IMR-90 (cell line): ENCODE measurements around the gene RUSF1. TPM values are rescaled to one million over a fixed set of nuclear protein-coding genes. Genes with fewer than 3 reads are reported as not detected.
A peak's percentile ranks its signal among the peaks of the same experiment; 100 is the strongest.

ENCODE experiments used
- ATAC-seq: fragments of 200-7000 bp; cut with Tn5 transposase; 2 replicates; pipeline ENCODE4 v1.9.1; 2020; ENCODE audit warnings: low read depth, mild to moderate bottlenecking, moderate library complexity
- BruUV-seq: library from RNA; stranded (reverse); fragments of 400-500 nt; replicated peaks from 2 replicates; lab custom pipeline; 2021; lab: Mats Ljungman, UMichigan
- CTCF ChIA-PET: fragments of 300-600 bp; formaldehyde crosslinking; extraction: SDS; loops from one replicate; lab custom pipeline; 2021; ENCODE audit warnings: antibody characterized with exemption; lab: Yijun Ruan, JAX
- POLR2A ChIA-PET: fragments of 300-600 bp; sonication (Branson Sonifier 250); formaldehyde crosslinking; loops from one replicate; lab custom pipeline; 2022; ENCODE audit warnings: antibody characterized with exemption; ENCODE audit not compliant: unreplicated experiment; lab: Charles Lee
- DNase-seq: peaks from one replicate; pipeline ENCODE4 v3.0.0; 2013
- H2AFZ ChIP-seq: replicated peaks from 2 replicates; pipeline ENCODE3; 2013; ENCODE audit warnings: low read length, mild to moderate bottlenecking; ENCODE audit not compliant: poor library complexity
- H2AK5ac ChIP-seq: 2 replicates; pipeline ENCODE4 v1.6.1; 2013; ENCODE audit warnings: low read depth, low read length, inconsistent platforms
- H2AK9ac ChIP-seq: replicated peaks from 2 replicates; pipeline ENCODE3; 2013; ENCODE audit warnings: mild to moderate bottlenecking, low read depth, low read length, moderate library complexity; ENCODE audit not compliant: poor library complexity
- H2BK120ac ChIP-seq: 2 replicates; pipeline ENCODE4 v1.6.1; 2013; ENCODE audit warnings: low read depth, low read length, inconsistent platforms
- H2BK15ac ChIP-seq: 3 replicates; pipeline ENCODE4 v1.6.1; 2013; ENCODE audit warnings: low read depth, low read length, inconsistent platforms
- H2BK20ac ChIP-seq: 2 replicates; pipeline ENCODE4 v1.6.1; 2013; ENCODE audit warnings: low read depth, mild to moderate bottlenecking, inconsistent platforms, low read length, moderate library complexity
- H2BK5ac ChIP-seq: 2 replicates; pipeline ENCODE4 v1.6.1; 2013; ENCODE audit warnings: mild to moderate bottlenecking, low read depth, low read length, inconsistent platforms; ENCODE audit not compliant: poor library complexity, severe bottlenecking
- H3K14ac ChIP-seq: replicated peaks from 2 replicates; pipeline ENCODE4 v1.6.1; 2013; ENCODE audit warnings: low read depth, low read length, inconsistent platforms
- H3K18ac ChIP-seq: 2 replicates; pipeline ENCODE4 v1.6.1; 2013; ENCODE audit warnings: low read depth, low read length, control low read depth
- H3K23ac ChIP-seq: 2 replicates; pipeline ENCODE4 v1.6.1; 2013; ENCODE audit warnings: low read depth, low read length, inconsistent platforms
- H3K27ac ChIP-seq: 2 replicates; pipeline ENCODE4 v1.5.1; 2013; ENCODE audit warnings: mild to moderate bottlenecking, control low read depth, low read length; ENCODE audit not compliant: insufficient read depth
- H3K27me3 ChIP-seq: 2 replicates; pipeline ENCODE4 v1.6.1; 2013; ENCODE audit warnings: low read length; ENCODE audit not compliant: control insufficient read depth, insufficient read depth
- H3K36me3 ChIP-seq: 2 replicates; pipeline ENCODE4 v1.6.1; 2013; ENCODE audit warnings: low read length, mixed read lengths; ENCODE audit not compliant: control insufficient read depth, insufficient read depth
- H3K4ac ChIP-seq: 2 replicates; pipeline ENCODE4 v1.6.1; 2013; ENCODE audit warnings: low read depth, low read length, inconsistent platforms
- H3K4me1 ChIP-seq: 2 replicates; pipeline ENCODE4 v1.6.1; 2013; ENCODE audit warnings: low read length, mixed read lengths; ENCODE audit not compliant: control insufficient read depth, insufficient read depth
- H3K4me2 ChIP-seq: 2 replicates; pipeline ENCODE4 v1.6.1; 2013; ENCODE audit warnings: low read depth, mild to moderate bottlenecking, control low read depth, low read length, moderate library complexity
- H3K4me3 ChIP-seq: 2 replicates; pipeline ENCODE4 v1.5.1; 2013; ENCODE audit warnings: low read depth, mild to moderate bottlenecking, control low read depth, low read length, moderate library complexity; ENCODE audit not compliant: insufficient read depth
- H3K56ac ChIP-seq: 2 replicates; pipeline ENCODE4 v1.6.1; 2013; ENCODE audit warnings: low read length, inconsistent platforms; ENCODE audit not compliant: insufficient read depth; ENCODE audit errors: extremely low read depth
- H3K79me1 ChIP-seq, 2 experiments: 2 replicates each; pipeline ENCODE4 v1.6.1; 2013; ENCODE audit warnings: low read length in 2 of 2, inconsistent platforms in 1 of 2, low read depth in 1 of 2
- H3K9ac ChIP-seq: 2 replicates; pipeline ENCODE4 v1.6.1; 2013; ENCODE audit warnings: low read depth, low read length, control low read depth
- H3K9me1 ChIP-seq: 2 replicates; pipeline ENCODE4 v1.6.1; 2013; ENCODE audit warnings: low read length, inconsistent platforms; ENCODE audit not compliant: insufficient read depth
- H3K9me3 ChIP-seq: 2 replicates; pipeline ENCODE4 v1.6.1; 2013; ENCODE audit warnings: low read length; ENCODE audit not compliant: control insufficient read depth, insufficient read depth
- H4K20me1 ChIP-seq: 2 replicates; pipeline ENCODE4 v1.6.1; 2013; ENCODE audit warnings: low read length, inconsistent platforms; ENCODE audit not compliant: insufficient read depth
- H4K5ac ChIP-seq: 2 replicates; pipeline ENCODE4 v1.6.1; 2013; ENCODE audit warnings: mild to moderate bottlenecking, low read depth, low read length, control low read depth
- H4K8ac ChIP-seq, 2 experiments: 2 replicates each; pipeline ENCODE4 v1.6.1; 2013; ENCODE audit warnings: low read depth in 2 of 2, low read length in 2 of 2, control low read depth in 1 of 2, inconsistent platforms in 1 of 2
- H4K91ac ChIP-seq: 2 replicates; pipeline ENCODE4 v1.6.1; 2013; ENCODE audit warnings: low read depth, low read length, inconsistent platforms; ENCODE audit not compliant: insufficient read depth
- BHLHE40 ChIP-seq: fragments of 150-350 bp; IDR thresholded peaks from 2 replicates; pipeline ENCODE4 v1.6.1; 2016; ENCODE audit warnings: mild to moderate bottlenecking, low read depth, low read length
- CEBPB ChIP-seq: IDR thresholded peaks from 2 replicates; pipeline ENCODE4 v1.6.1; 2012; ENCODE audit warnings: low read depth, low read length, improper control_type of control experiment
- ELK1 ChIP-seq: fragments of 150-350 bp; IDR thresholded peaks from 2 replicates; pipeline ENCODE4 v1.6.1; 2016; ENCODE audit warnings: low read depth, mild to moderate bottlenecking, low read length, moderate library complexity, borderline replicate concordance
- FOS ChIP-seq: fragments of 150-350 bp; IDR thresholded peaks from 2 replicates; pipeline ENCODE4 v1.6.1; 2016; ENCODE audit warnings: low read depth, low read length
- MAZ ChIP-seq: IDR thresholded peaks from 2 replicates; pipeline ENCODE4 v1.6.1; 2012; ENCODE audit warnings: low read depth, mild to moderate bottlenecking, low read length, improper control_type of control experiment, moderate library complexity, borderline replicate concordance
- MXI1 ChIP-seq: IDR thresholded peaks from 2 replicates; pipeline ENCODE4 v1.6.1; 2012; ENCODE audit warnings: low read depth, mild to moderate bottlenecking, low read length, moderate library complexity, borderline replicate concordance
- RCOR1 ChIP-seq: IDR thresholded peaks from 2 replicates; pipeline ENCODE4 v1.6.1; 2012; ENCODE audit warnings: mild to moderate bottlenecking, low read length, improper control_type of control experiment; ENCODE audit not compliant: insufficient replicate concordance
- RFX5 ChIP-seq: IDR thresholded peaks from 2 replicates; pipeline ENCODE4 v1.8.0; 2012; ENCODE audit warnings: low read depth, mild to moderate bottlenecking, low read length, moderate library complexity
- SMC3 ChIP-seq: fragments of 150-350 bp; IDR thresholded peaks from 2 replicates; pipeline ENCODE4 v1.6.1; 2016; ENCODE audit warnings: low read depth, mild to moderate bottlenecking, antibody characterized with exemption, low read length, moderate library complexity
- dilution Hi-C: fragments of 300-500 bp; cut with HindIII; formaldehyde crosslinking; loops from one replicate; pipeline ENCODE4 v1.14.3; 2018; ENCODE audit warnings: low sequenced_read_pairs; ENCODE audit not compliant: unreplicated experiment
- in situ Hi-C: fragments of 300-500 bp; cut with MboI; formaldehyde crosslinking; loops from 3 replicates; pipeline ENCODE4 v1.14.3; 2019; ENCODE audit warnings: low sequenced_read_pairs, inconsistent platforms, mixed read lengths
- intact Hi-C: fragments of 100-400 bp; cut with micrococcal nuclease; formaldehyde crosslinking; loops from 2 replicates; pipeline ENCODE4 v1.10.0; 2022
- polyA plus RNA-seq, 3 experiments: library from polyadenylated mRNA; depleted of rRNA; stranded (reverse); fragments of >200 nt; gene quantifications; 2 replicates each; pipeline ENCODE4 v1.2.3, GENCODE V29; 2012; ENCODE audit warnings: low replicate concordance in 1 of 3
- total RNA-seq: library from RNA; depleted of rRNA; stranded (reverse); fragments of >200 nt; gene quantifications from 2 replicates; pipeline ENCODE4 v1.2.3, GENCODE V29; 2012

Gene RUSF1
- total and polyA plus RNA-seq, 2 of the 4 experiments (the other 2 are of a cell fraction): 22.9 to 65.0 TPM

DNA sequence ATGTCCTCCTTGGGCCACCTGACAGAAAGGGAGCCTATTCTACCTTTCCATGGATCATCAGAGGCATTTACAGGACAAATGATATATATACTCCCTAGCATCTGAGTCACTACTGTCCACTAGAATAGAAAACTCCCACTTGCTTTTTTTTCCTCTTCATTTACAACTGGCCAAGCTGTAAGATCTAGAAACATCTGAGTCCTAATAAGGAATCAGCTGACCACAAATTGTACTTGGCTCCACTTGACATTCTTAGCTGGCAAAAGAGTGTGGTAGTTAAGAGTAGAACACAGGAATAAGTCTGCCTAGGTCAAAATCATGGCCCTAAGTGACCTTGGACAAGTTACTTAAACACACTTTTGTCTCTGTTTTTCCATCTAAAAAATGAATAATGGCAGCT lies 5.2 kb downstream of the RUSF1 start:
- no peak overlapping the region for H2AK9ac ChIP-seq
- peaks cover 13% of the 10 kb centered on the region; the same call in 1 of the 2 replicates for H4K20me1 ChIP-seq
- H3K9me3 ChIP-seq: no peaks in the 10 kb centered on the region
- H3K18ac ChIP-seq: no peak overlapping the region
- DNase-seq: peak; percentile 43
- no peak overlapping the region for H2BK20ac ChIP-seq
- H2AFZ ChIP-seq: no peak overlapping the region
- peaks cover 17% of the 10 kb centered on the region for H3K9me1 ChIP-seq
- no peak overlapping the region for H3K9ac ChIP-seq
- no peak overlapping the region for H3K14ac ChIP-seq
- ChIA-PET CTCF (no interaction called here), POLR2A (interaction anchor here (0.6 kb wide), 1 partner anchor 13 kb away, joined by 3 read pairs; no protein-coding TSS in a partner anchor)
- peaks cover 7% of the 10 kb centered on the region for H3K4me1 ChIP-seq
- H3K27me3 ChIP-seq: no peaks in the 10 kb centered on the region
- in situ Hi-C loops: loop anchor here (10.0 to 25.0 kb wide), 2 partner anchors 58 to 209 kb away; partner anchors contain the start of gene ZNF843
- H3K27ac ChIP-seq: no peak overlapping the region
- ATAC-seq: no peak
- H3K4me3 ChIP-seq: no peak overlapping the region
- no peak overlapping the region for H2BK120ac ChIP-seq
- TF ChIP-seq BHLHE40 (no peak), FOS (no peak), CEBPB (no peak), MAZ (no peak), RCOR1 (no peak), ELK1 (no peak), MXI1 (no peak), RFX5 (no peak), SMC3 (no peak)
- no peak overlapping the region for H4K5ac ChIP-seq
- H3K4me2 ChIP-seq: no peak overlapping the region
- dilution Hi-C loops: no loop called here
- intact Hi-C loops: loop anchor here (10.0 kb wide), 1 partner anchor 58 kb away; the partner anchor contains the start of gene ZNF843
- peaks cover 39% of the 10 kb centered on the region for H3K36me3 ChIP-seq
- BruUV-seq: no TSS peak
- peaks cover 33 to 83% of the 10 kb centered on the region in 2 experiments for H3K79me1 ChIP-seq
- H3K23ac ChIP-seq: no peak overlapping the region
- no peak overlapping the region for H2AK5ac ChIP-seq
- H4K8ac ChIP-seq: no peak overlapping the region
- H4K91ac ChIP-seq: no peak overlapping the region
- no peak overlapping the region for H2BK15ac ChIP-seq
- H3K56ac ChIP-seq: no peak overlapping the region
- no peak overlapping the region for H3K4ac ChIP-seq
- no peak overlapping the region for H2BK5ac ChIP-seq
